ENCODE data around the gene CBARP. TPM values are rescaled to one million over a fixed set of nuclear protein-coding genes. Genes with fewer than 3 reads are reported as not detected.
"Not testable (repeated sequence)": the region's sequence is repeated elsewhere in the genome, so short reads cannot be mapped to it uniquely, and the experiment has no call there.

CBARP gene
- total and polyA plus RNA-seq, 2 of the 13 experiments (the other 11 are each of a cell fraction or from before 2014, with no cell fraction given), result 1.2 to 1.4 TPM

- intact Hi-C loops (cut with micrococcal nuclease; ENCODE audit: unreplicated experiment); H3K27ac ChIP-seq (ENCODE audit: extremely low read length, insufficient read depth, low read length); H3K27me3 ChIP-seq (ENCODE audit: control insufficient read depth in 1 of 2, insufficient read depth in 2 of 2, low read length in 2 of 2); CTCF ChIA-PET (ENCODE audit: low intra/inter-chr PET ratio, low total read pairs); ATAC-seq; BruUV-seq (replicated peaks); H3K9ac ChIP-seq (ENCODE audit: insufficient read depth, low read depth, low read length); DNase-seq (ENCODE audit: low spot score); in situ Hi-C loops (cut with HindIII; ENCODE audit: extremely low pct_ligation_motif_present, low pct_unique_long_range_greater_than_20kb); POLR2A ChIA-PET; H2AFZ ChIP-seq (ENCODE audit: low read length); FAIRE-seq; H3K9me3 ChIP-seq (ENCODE audit: low read length): not testable (repeated sequence)
- Histone ChIP-seq H3K4me2 (ENCODE audit: low read depth, low read length) (peak overlapping the region; percentile 87), H3K4me1 (ENCODE audit: insufficient read depth, low read length) (peaks cover 55% of the 10 kb centered on the region), H4K20me1 (ENCODE audit: insufficient read depth, low read length) (peaks cover 41% of the 10 kb centered on the region), H3K79me2 (ENCODE audit: insufficient read depth, low read length) (peaks cover 73% of the 10 kb centered on the region), H3K4me3 (replicated peaks in 1 of 3; ENCODE audit: insufficient read depth in 1 of 3, low read depth in 2 of 3, low read length in 3 of 3) (peak overlapping the region in 2 of 3 experiments; percentile 27 to 42; a peak in 3 of 6 replicates), H3K36me3 (replicated peaks in 1 of 2; ENCODE audit: control insufficient read depth in 1 of 2, insufficient read depth in 2 of 2, low read length in 2 of 2) (peaks cover 8 to 20% of the 10 kb centered on the region in 2 experiments; a peak in 4 of 5 replicates)
- TF ChIP-seq ZBTB38 (CRISPR knock-in tag; IDR thresholded peaks at IDR 0.05) (0 out of 2 replicates have a peak, but pooled peaks have one; percentile 7), RXRA (CRISPR knock-in tag; IDR thresholded peaks at IDR 0.05) (0 out of 2 replicates have a peak, but pooled peaks have one; percentile 14), ZNF652 (CRISPR knock-in tag; IDR thresholded peaks at IDR 0.05; ENCODE audit: borderline replicate concordance, low read depth) (peak; percentile 79; the same call in 1 of the 2 replicates)
- 90% methylated on average over 6 of the region's 10 CpGs for WGBS (ENCODE audit: low lambda C conversion rate)
Observed at GRCh38 chr19:1208830-1209229, 29.0 kb downstream of the CBARP start.

GRCh38 chr19:1206864-1207450 is 30.8 kb downstream of the CBARP start:
- Histone ChIP-seq H3K4me2 (ENCODE audit: low read depth, low read length) (peak overlapping the region; percentile 87), H3K4me1 (ENCODE audit: insufficient read depth, low read length) (peaks cover 71% of the 10 kb centered on the region), H3K9me3 (ENCODE audit: low read length) (no peaks in the 10 kb centered on the region), H2AFZ (ENCODE audit: low read length) (no peak overlapping the region), H3K27me3 (ENCODE audit: control insufficient read depth in 1 of 2, insufficient read depth in 2 of 2, low read length in 2 of 2) (no peaks in the 10 kb centered on the region; a peak in 1 of 5 replicates), H3K79me2 (ENCODE audit: insufficient read depth, low read length) (peaks cover 55% of the 10 kb centered on the region), H3K9ac (ENCODE audit: insufficient read depth, low read depth, low read length) (peak overlapping the region; percentile 82), H3K27ac (ENCODE audit: extremely low read length, insufficient read depth, low read length) (peak overlapping the region; percentile 61), H3K4me3 (replicated peaks in 1 of 3; ENCODE audit: insufficient read depth in 1 of 3, low read depth in 2 of 3, low read length in 3 of 3) (peak overlapping the region; percentile 65 to 92 (median 81)), H4K20me1 (ENCODE audit: insufficient read depth, low read length) (peaks cover 35% of the 10 kb centered on the region), H3K36me3 (replicated peaks in 1 of 2; ENCODE audit: control insufficient read depth in 1 of 2, insufficient read depth in 2 of 2, low read length in 2 of 2) (peaks cover 6 to 12% of the 10 kb centered on the region in 2 experiments; a peak in 4 of 5 replicates)
- WGBS (ENCODE audit: low lambda C conversion rate), result under 1% methylated on average over 34 of the region's 38 CpGs
- ATAC-seq (peak; percentile 11), FAIRE-seq (no peak), DNase-seq (ENCODE audit: low spot score) (no peak)
- ChIA-PET POLR2A (interaction anchor here (1.2 kb wide), 1 partner anchor 109 kb away, joined by 5 read pairs; no protein-coding TSS in a partner anchor), CTCF (ENCODE audit: low intra/inter-chr PET ratio, low total read pairs) (no interaction called here)
- TSS peak; percentile 52 for BruUV-seq (replicated peaks)
- intact Hi-C loops (cut with micrococcal nuclease; ENCODE audit: unreplicated experiment), result no loop called here
- in situ Hi-C loops (cut with HindIII; ENCODE audit: extremely low pct_ligation_motif_present, low pct_unique_long_range_greater_than_20kb), result no loop called here
- TF ChIP-seq ZNF414 (CRISPR knock-in tag; IDR thresholded peaks at IDR 0.05), result no peak
- 0 out of 2 replicates have a peak, but pooled peaks have one; percentile 45 for TF ChIP-seq ZNF782 (CRISPR knock-in tag; IDR thresholded peaks at IDR 0.05; ENCODE audit: borderline replicate concordance)
- no peak for TF ChIP-seq XBP1 (CRISPR knock-in tag; IDR thresholded peaks at IDR 0.05)
- no peak for TF ChIP-seq ZZZ3 (CRISPR knock-in tag; IDR thresholded peaks at IDR 0.05; ENCODE audit: borderline replicate concordance)
- TF ChIP-seq FOXK2 (IDR thresholded peaks at IDR 0.05), result no peak
- no peak for TF ChIP-seq ZNF547 (CRISPR knock-in tag; IDR thresholded peaks at IDR 0.05)
- TF ChIP-seq ZSCAN12 (CRISPR knock-in tag; IDR thresholded peaks at IDR 0.05), result no peak
- TF ChIP-seq ZBTB38 (CRISPR knock-in tag; IDR thresholded peaks at IDR 0.05), result no peak
- TF ChIP-seq POLR2AphosphoS2 (IDR thresholded peaks at IDR 0.05; ENCODE audit: low read depth, low read length), result no peak
- no peak for TF ChIP-seq ZNF550 (CRISPR knock-in tag; IDR thresholded peaks at IDR 0.05; ENCODE audit: borderline replicate concordance)
- TF ChIP-seq ISX (CRISPR knock-in tag; conservative IDR thresholded peaks at IDR 0.05), result no peak
- 0 out of 2 replicates have a peak, but pooled peaks have one; percentile 4 for TF ChIP-seq HBP1 (CRISPR knock-in tag; IDR thresholded peaks at IDR 0.05; ENCODE audit: low read depth)
- no peak for TF ChIP-seq ZNF773 (CRISPR knock-in tag; IDR thresholded peaks at IDR 0.05; ENCODE audit: borderline replicate concordance)
